ENCODE results near the gene POLG2. TPM values are rescaled to one million over a fixed set of nuclear protein-coding genes. Genes with fewer than 3 reads are reported as not detected.
"Not testable (repeated sequence)": the region's sequence is repeated elsewhere in the genome, so short reads cannot be mapped to it uniquely, and the experiment has no call there.

POLG2 gene
- total RNA-seq, 1 donor from 2014 or later, result 9.0 TPM

DNA sequence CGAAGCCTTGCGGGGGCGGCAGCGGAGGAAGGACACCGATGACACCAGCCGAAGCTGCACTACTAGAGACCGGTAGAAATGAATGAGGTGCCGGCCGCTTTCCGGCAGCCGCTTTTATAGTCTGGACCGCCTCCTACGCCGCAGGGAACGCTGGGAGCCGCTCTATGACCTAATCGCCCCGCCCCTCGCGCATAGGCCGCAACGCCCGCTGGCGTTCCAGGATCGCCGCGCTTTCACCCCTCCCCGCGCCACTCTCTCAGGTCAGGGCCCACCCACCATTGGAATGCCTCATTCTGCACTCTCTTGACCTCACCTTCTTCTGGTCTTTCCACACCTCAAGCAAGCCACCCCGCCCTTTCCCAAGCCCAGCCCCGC is 9.3 kb upstream of the POLG2 start, which contains the start of gene DDX5:
DDX5 (minus strand) TSS at position 89 of the 375 bp plus-strand sequence. CDS start 170 bp downstream, outside the sequence.
- DNase-seq (ENCODE audit: low spot score) (peak; percentile 97), ATAC-seq (peak; percentile 80)

DNA sequence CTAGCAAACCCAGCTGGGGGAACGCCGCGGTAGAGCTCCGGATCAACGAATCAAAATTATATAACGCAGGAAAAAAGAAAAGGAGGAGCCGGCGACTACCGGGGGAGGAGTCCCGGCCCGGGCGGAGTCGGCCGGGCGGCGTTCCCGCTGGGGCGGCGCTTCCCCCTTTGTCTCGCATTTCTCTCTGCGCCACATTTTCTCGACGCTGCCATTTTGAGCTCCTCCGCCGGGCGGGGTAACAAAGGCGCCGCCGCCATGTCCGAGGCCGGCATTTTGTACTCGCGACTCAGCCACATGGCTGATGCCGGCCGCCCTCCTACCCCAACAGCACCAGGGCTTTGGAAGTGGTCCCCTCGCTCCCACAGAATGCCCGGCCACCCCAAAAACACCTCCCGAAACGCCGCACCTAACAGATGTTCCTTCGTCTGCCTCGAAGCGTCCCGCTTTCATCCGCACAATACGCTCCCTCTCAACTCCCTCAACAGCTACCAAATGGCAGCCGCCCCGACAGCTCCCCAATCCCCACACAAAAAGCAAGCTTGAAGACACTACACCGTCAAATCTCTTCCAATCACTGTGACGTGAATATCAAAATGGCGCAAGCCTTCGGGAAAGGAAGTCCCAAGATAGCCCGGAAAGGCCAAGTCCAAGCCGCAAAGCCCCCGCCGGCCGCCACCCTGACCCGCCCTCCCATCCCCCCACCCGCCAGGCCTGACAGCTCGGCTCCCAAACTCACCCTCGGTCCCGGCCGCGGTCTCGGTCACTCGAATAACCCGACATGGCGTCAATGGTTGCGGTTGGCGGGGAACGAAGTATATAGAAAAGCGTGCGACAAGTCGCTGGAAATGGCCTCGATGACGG is 8.7 kb upstream of the POLG2 start:
- DNase-seq (ENCODE audit: low spot score) (peak; percentile 93), ATAC-seq (peak; percentile 71)

DNA sequence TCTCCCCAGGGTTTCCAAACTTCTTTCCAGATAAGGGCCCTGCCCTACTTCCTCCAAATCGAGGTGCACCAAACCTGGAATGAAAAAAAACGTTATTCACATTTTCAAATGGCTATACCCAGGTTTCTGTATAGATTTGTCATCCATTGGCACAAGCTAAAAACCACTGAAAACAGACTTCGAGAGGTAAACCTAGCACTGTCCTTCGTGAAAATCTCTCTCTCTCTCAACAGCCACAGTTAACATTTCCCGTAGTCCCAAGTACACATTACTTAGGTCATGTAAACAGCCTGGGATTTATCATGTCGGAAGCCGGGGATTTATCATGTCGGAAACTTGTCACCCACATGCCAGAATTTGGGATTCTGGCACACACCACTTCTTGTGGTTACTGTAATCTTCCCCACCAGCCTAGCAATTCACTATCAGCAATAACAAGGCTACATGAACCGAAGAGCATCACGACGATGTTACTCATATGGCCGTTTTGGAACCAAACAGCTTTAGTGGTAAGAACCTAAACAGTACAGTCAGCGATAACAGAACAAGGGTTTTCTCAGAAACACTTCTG is 8.0 kb upstream of the POLG2 start:
- DNase-seq (ENCODE audit: low spot score), result no peak
- ATAC-seq, result no peak

DNA sequence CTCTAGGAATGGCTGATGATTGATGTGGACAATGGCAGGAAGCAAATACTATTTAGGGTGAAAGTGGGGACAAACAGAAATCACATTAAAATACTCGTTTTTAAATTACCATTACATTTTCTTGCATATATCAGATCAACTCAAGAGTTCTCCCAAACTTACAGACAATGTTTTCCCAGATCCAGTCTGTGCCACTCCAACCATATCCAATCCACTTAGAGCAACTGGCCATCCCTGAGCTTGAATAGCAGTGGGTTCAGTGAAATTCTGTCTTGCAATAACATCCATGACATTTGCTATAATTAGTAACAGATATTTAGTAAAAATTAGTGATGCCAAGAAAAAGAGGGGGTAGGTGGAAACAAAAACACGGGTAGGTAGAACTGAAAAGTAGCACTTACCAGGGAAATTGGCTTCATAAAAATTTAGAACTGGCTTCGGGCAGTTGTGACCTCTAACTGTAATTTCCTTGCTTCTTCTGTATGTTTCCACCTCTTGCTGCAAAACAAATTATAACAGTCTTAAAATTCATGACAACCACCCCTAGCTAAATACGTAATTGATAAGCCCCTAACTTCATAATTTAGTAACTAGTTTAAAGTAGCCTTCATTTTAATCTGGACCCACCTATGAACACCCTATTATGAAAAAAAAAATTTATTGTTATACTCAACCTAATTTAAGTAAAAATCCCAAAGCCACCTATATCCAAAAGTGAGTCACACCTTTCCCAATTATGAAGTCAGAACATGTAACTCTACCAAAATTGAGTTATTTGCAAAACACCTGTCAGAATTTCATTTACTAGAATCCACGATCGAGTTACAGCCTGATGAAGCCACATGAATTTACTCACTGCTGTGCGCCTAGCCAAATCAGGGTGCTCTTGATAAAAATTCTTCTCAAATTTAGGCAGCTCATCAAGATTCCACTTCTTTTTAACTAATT is 7.2 kb upstream of the POLG2 start:
- no peak for ATAC-seq
- no peak for DNase-seq (ENCODE audit: low spot score)

DNA sequence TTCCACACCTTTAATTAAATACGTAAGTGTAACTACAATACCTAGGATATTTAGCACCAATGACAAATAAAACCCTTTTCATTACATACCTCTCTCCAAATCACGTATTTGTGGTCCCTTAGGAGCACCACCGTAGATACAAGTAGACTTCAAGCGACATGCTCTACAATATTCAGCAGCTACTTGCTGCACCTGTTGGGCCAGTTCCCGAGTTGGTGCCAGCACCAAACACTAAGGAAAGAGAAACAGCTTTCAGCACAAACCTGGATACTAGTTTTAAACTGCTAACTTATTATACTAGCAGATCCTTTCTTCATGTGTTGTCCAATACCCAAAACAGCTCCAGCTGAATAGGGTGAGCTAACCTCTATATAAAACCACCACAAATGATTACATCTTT is 6.5 kb upstream of the POLG2 start:
- DNase-seq (ENCODE audit: low spot score), result no peak
- ATAC-seq, result no peak

DNA sequence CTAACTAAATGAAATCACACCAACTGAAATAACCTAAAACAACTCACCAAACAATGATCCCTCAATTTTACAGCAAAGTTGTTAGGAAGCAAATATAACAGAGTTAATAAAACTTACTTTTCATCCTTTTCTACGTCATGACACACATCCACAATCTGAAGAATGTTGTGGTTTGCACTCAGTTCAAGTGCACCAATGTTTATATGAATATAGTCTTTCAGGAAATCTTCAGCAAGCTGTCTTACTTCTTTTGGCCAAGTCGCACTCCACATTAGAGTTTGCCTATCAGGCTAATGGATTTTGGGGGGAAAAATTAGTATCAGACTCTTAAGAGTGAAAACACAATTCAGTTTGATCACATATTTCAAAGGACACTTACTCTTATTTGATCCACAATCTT is 6.0 kb upstream of the POLG2 start:
- ATAC-seq, result no peak
- no peak for DNase-seq (ENCODE audit: low spot score)

DNA sequence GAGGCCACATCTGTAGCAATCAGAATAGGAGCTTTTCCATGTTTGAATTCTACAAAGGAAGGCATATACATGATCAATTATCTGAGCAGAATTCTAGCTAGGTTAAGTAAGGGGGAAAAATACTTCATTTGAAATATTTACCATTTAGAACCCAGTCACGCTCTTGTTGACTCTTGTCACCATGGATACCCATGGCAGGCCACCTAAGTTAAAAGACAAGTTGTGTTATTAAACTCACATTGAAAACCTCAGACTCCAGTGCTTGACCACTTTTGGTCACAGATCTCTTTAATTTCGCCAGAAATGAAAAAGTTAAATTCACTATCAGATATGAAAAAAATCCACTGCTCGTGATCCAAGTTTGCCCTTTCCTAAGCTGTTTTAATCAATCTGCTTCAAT is 5.2 kb upstream of the POLG2 start:
- ATAC-seq (no peak), DNase-seq (ENCODE audit: low spot score) (no peak)

DNA sequence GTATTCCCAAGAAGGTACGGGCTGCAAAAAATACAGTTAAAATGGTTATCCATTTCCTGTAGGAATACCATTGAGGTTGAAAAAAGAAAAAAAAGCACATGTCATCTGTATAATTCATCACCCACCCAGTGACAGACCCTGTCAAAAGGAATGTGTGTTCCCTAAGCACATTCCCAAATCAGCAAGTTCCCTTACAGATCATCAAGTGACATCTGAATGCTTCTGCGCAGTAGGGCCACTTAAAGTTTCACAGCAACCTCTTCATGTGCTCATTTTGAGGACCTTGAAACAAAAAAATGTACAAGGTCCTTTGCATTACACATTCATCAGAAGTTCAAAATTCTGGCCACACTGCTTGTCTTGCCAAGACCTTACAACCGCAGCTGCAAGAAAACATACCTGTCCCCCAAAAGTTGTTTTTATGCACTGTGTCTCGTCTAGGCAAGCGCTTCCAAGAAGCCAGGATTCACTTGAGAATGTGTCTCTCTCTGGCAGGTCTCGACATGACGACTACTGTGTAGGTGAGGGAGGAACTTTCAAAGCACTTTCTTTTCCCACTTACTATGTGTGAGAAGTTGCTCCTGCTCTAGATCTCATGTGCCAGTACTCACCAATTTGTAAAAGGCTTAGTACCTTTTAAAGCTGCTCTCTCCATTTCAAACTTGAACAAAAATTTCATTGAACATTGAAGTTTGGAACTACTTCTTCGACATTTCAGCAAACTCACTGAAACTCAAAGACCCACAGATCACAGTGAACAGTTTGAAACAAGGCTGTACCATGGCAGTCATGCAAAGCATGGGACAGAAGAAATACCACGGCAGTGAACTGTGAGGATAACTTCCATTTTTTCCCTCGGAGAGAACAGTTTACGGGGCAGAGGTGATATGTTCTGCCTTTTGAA is 4.3 kb upstream of the POLG2 start:
- no peak for DNase-seq (ENCODE audit: low spot score)
- ATAC-seq, result no peak

DNA sequence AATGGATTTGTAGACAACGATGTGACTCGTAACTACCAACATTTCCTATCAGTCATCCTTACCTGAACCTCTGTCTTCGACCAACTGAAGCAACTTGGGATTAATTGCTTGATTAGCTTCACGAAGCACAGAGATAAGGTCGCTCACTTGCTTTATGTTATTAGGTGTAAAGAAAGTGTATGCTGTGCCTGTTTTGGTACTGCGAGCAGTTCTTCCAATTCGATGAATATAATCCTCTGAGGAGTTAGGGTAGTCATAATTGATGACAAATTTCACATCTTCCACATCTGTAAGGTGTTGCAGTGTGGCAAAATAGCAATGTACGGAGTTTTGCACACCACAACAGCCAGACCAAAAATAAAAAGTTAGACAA is 3.6 kb upstream of the POLG2 start:
- DNase-seq (ENCODE audit: low spot score) (no peak), ATAC-seq (no peak)

DNA sequence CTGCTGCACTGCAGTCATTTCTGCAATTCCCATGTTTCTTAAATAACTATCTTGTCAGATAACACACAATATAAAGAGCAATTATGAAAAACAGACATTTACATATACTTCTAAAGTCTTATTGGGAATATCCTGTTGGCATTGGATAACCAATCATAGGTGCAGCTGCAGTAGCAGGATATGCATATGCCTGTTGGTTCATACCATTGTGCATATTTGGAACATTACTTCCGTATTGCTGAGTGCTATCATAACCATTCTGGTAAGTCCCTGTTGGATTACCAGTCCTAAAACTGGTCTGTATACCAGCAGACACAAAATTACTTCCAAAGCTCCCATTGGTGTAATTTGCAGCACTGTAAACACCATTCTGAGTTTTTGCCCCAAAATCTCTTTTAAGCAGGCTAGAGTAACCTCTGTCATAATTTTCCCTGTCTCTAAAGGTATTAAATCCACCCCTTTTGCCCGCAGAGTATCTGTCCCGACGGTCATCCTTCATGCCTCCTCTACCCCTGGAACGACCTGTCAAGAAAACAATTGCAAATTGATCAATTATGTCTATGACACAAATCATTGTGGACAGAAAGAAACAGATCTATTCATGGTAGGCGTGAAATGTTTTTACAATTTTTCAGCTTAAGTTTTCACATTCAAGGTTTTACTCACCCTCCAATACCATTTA is 3.1 kb upstream of the POLG2 start:
- no peak for ATAC-seq
- DNase-seq (ENCODE audit: low spot score), result no peak

DNA sequence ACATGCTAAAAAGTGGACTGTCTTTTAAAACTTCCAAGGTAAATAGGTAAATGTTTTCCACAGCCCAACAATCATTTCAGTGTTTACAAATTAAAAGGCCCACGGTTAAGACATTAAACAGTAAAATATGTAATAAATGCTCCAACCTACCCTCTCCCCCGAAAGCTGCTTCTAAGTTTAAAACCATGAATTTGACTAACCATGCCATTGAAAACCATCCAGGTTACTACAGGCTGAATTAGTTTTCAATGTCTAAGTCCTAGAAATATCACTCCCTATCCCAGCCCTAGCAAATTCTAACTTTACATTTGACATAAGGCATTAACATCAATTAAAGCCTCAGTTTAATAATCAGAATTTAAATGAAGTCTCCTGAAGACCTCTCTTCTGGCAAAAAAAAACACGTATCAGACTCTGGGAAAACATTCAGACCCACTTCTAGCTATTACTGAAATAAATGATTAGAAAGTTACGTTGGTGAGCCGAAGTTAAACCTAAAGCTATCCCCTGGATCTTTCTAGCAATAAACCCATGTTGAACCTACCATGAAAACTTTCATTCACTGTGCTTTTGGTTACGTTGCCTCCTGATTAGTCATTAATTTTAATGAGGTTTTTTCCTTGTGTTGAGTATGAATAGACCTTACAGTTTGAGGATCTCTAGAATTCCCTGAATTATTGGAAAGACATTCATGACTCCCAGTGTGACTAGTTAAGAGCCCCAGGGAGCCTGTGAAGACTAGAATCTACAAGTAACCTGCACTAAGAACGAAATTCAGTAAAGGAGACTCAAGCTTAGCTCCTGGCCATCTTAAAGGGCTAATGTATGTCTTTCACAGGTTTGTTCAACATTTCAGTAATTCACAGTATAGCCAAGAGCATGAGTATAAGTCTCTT is 1.7 kb upstream of the POLG2 start:
- no peak for DNase-seq (ENCODE audit: low spot score)
- no peak for ATAC-seq

DNA sequence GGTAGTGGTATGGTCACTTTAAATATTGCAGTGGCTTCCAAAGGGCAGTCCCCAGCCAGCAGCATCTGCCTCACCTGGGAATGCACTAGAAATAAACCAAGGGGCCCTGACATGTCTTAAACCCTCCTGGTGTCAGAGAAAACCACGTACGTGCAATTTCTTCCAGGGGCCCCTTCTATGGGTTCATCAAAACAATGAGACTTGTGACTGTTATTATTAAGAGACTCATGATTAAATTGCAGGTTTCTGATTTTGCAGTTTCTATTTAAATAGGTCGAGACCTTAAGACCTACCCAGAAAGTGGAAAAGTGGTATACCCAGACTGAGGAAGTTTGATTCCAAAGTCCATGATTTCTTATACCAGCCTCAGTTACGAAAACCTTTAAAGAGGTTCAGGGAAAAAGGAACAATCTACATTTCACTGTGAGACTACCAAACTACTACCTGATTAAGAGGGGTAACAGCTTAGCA is 746 bp upstream of the POLG2 start:
- no peak for DNase-seq (ENCODE audit: low spot score)
- ATAC-seq, result peak; percentile 3

DNA sequence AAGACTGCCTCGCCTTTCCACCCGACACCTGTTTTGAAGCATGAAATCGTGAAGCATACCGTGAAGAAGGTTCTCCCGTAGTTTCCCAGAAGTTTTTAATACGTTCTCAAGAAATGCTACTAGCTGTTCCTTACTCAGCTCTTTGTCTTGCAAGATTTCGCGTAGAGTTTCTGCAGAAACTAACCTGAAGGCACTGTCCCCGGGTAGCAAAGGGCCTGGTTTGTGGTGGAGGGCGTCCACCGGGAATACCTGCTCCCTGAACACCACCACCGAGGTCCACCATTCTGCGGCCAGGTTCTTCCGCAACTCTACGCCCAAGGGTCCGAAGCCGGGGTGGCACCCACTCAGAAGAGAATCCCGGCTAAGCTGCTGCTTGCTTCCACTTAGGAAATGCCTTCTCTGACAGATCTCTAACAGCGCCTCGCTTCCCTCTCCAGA is 487 bp downstream of the POLG2 start:
- ATAC-seq, result no peak
- no peak for DNase-seq (ENCODE audit: low spot score)

DNA sequence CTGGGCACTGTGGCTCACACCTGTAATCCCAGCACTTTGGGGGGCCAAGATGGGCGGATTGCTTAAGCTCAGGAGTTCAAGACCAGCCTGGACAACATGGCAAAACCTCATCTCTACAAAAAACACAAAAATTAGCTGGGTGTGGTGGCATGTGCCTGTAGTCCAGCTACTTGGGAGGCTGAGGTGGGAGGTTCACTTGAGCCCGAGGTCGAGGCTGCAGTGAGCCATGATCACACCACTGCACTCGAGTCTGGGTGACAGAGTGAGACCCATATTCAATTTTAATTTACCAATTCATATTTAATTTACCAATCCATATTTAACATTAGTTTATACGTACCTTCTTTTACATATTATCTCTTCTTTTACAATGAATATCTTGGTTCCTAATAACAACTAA is 1.6 kb downstream of the POLG2 start:
- not testable (repeated sequence) for ATAC-seq; DNase-seq (ENCODE audit: low spot score)

DNA sequence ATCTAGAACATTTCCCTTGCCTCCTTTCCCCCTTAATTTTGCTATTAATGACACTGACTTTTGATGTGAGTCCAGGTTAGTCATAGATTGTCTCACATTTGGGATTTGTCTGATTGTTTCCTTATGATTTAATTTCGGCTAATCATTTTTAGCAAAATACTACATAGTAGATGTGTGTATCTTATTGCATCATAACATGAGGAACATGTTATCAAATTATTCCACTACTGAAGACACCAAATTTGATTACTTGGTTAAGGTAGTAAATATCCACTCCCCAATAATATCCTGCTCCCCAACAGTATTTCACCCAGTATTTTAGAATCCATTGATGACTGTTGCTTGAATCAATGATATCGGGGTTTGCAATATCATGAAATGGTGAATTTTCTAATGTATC is 2.7 kb downstream of the POLG2 start:
- ATAC-seq (no peak), DNase-seq (ENCODE audit: low spot score) (no peak)

DNA sequence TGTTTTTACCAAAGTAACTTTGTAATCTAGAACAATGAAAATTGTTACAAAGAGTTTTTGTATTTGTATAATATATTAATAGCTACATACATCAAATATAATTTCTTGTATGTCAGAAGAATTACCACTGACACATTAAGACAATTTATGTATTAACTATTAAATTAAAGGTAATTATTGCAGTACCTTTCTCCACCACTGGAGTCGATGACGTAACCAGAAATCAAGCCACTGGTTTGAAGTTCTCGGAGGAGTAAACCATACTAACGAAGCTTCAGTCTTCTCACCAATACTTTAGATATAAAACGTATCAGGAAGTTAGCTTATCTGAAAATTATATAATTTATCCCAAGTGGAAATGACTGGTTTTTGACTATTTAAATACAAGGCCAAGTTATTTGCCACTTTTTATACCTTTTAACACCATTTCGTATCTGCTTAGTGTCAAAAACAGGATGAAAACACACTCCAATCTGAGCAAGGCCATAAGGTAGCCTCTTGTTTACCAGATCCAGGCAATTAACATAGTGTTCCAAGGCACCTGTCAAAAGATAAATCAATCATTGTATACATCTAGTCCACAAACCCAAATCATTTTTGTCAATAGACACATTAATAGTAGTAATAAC is 4.3 kb downstream of the POLG2 start:
- no peak for ATAC-seq
- DNase-seq (ENCODE audit: low spot score), result no peak

DNA sequence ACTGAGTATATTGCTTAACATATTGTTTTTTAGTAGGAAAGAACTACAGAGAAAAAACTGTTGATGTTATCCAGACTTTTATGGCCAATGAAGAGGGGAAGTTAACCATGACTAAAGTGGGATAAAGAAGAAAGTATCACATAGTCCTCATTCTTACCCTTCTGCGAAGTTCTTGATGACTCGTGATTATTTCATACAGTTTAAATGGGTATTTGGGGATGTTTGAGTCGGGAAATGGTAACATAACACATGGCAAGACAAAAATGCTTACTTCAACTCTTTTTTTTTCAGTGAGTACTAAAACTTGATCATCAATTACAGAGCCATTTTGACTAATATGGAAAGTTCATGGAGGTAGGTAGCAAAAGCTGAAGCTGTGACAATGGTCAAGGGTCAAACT is 4.9 kb downstream of the POLG2 start:
- DNase-seq (ENCODE audit: low spot score), result no peak
- no peak for ATAC-seq

Data from left lobe of liver (tissue), 2 donors.